SU-DHL-6 (cell line): ENCODE data around the gene SHFL.

Source experiments
- H2AFZ ChIP-seq: fragments of 200-600 bp; sonication (generic); 2 replicates; pipeline ENCODE4 v1.6.1; 2014; ENCODE audit warnings: low read depth, mild to moderate bottlenecking, moderate library complexity, mixed read lengths, antibody characterized with exemption, low read length; ENCODE audit not compliant: severe bottlenecking
- H3F3A ChIP-seq: fragments of 200-600 bp; shearing (Covaris generic); 2 replicates; pipeline ENCODE4 v1.6.0; 2016; ENCODE audit warnings: antibody characterized with exemption, mild to moderate bottlenecking; ENCODE audit not compliant: insufficient read depth
- H3K27ac ChIP-seq: fragments of 200-600 bp; sonication (generic); 2 replicates; pipeline ENCODE4 v1.5.1; 2016; ENCODE audit warnings: low read depth, mild to moderate bottlenecking, low read length, moderate library complexity, mixed read lengths
- H3K27me3 ChIP-seq: fragments of 200-600 bp; sonication (generic), shearing (Covaris generic); 2 replicates; pipeline ENCODE4 v1.6.0; 2014; ENCODE audit warnings: mild to moderate bottlenecking, low read length
- H3K36me3 ChIP-seq: fragments of 200-600 bp; sonication (generic); 2 replicates; pipeline ENCODE4 v1.6.1; 2014; ENCODE audit warnings: mild to moderate bottlenecking, low read length, mixed read lengths
- H3K4me2 ChIP-seq: fragments of 300-600, 200-600 bp; shearing (Covaris generic), sonication (generic); 2 replicates; pipeline ENCODE4 v1.6.0; 2014; ENCODE audit warnings: low read length, low read depth, mild to moderate bottlenecking; ENCODE audit not compliant: poor library complexity, severe bottlenecking
- H3K4me3 ChIP-seq: fragments of 200-600 bp; sonication (generic); 2 replicates; pipeline ENCODE4 v1.5.1; 2014; ENCODE audit warnings: antibody characterized with exemption, low read length, mild to moderate bottlenecking, mixed read lengths; ENCODE audit not compliant: insufficient read depth, poor library complexity, severe bottlenecking
- H3K79me2 ChIP-seq: fragments of 200-600 bp; sonication (generic); 2 replicates; pipeline ENCODE4 v1.6.1; 2014; ENCODE audit warnings: mild to moderate bottlenecking, low read length, moderate library complexity; ENCODE audit not compliant: insufficient read depth
- H3K9ac ChIP-seq: fragments of 200-600 bp; sonication (generic); 2 replicates; pipeline ENCODE4 v1.7.0; 2014; ENCODE audit warnings: mild to moderate bottlenecking, low read length
- H3K9me2 ChIP-seq: fragments of 200-600 bp; sonication (generic); replicated peaks from 2 replicates; pipeline ENCODE4 v1.6.1; 2014; ENCODE audit warnings: low read length; ENCODE audit not compliant: insufficient read depth
- H3K9me3 ChIP-seq: fragments of 200-600 bp; sonication (generic); 2 replicates; pipeline ENCODE4 v1.6.1; 2014; ENCODE audit warnings: low read length, mixed read lengths; ENCODE audit not compliant: insufficient read depth
- H4K20me1 ChIP-seq: fragments of 200-600 bp; sonication (generic); 2 replicates; pipeline ENCODE4 v1.6.1; 2014; ENCODE audit warnings: low read depth, mild to moderate bottlenecking, antibody characterized with exemption, low read length, moderate library complexity, mixed read lengths
- CTCF ChIP-seq: fragments of 200-600 bp; sonication (generic); IDR thresholded peaks from one replicate; pipeline ENCODE4 v1.5.1; 2017; ENCODE audit warnings: antibody characterized with exemption, mild to moderate bottlenecking, low read length, moderate library complexity; ENCODE audit not compliant: insufficient read depth, poor library complexity, severe bottlenecking
- EZH2phosphoT487 ChIP-seq: fragments of 200-600 bp; sonication (generic), shearing (Covaris generic); conservative IDR thresholded peaks from 2 replicates; pipeline ENCODE4 v1.6.1; 2018; ENCODE audit warnings: mild to moderate bottlenecking, antibody characterized with exemption, low read length, moderate library complexity, mixed read lengths

SHFL gene

GRCh38 chr19:10102787-10103236 lies 16.7 kb downstream of the SHFL start:
- no peak for TF ChIP-seq CTCF
- TF ChIP-seq EZH2phosphoT487 = no peak
- no peaks in the 10 kb centered on the region for H3K9me2 ChIP-seq
- peak overlapping the region; percentile 65 for H3K9ac ChIP-seq
- H2AFZ ChIP-seq = no peak overlapping the region
- no peaks in the 10 kb centered on the region for H3K36me3 ChIP-seq
- no peaks in the 10 kb centered on the region for H3K9me3 ChIP-seq
- peak overlapping the region; percentile 91 for H3K27ac ChIP-seq
- H3K79me2 ChIP-seq = peaks cover 13% of the 10 kb centered on the region
- H3K27me3 ChIP-seq = no peaks in the 10 kb centered on the region
- peaks cover 19% of the 10 kb centered on the region for H3F3A ChIP-seq
- H3K4me2 ChIP-seq = peak overlapping the region; percentile 59
- H4K20me1 ChIP-seq = no peaks in the 10 kb centered on the region
- H3K4me3 ChIP-seq = peak overlapping the region; percentile 23

GRCh38 chr19:10104130-10104513 lies 18.0 kb downstream of the SHFL start:
- no peaks in the 10 kb centered on the region for H3K9me3 ChIP-seq
- peak overlapping the region; percentile 47 for H3K4me2 ChIP-seq
- H2AFZ ChIP-seq = no peak overlapping the region
- no peaks in the 10 kb centered on the region for H3K27me3 ChIP-seq
- H3K4me3 ChIP-seq = no peak overlapping the region
- H3K79me2 ChIP-seq = peaks cover 19% of the 10 kb centered on the region
- H3F3A ChIP-seq = peaks cover 19% of the 10 kb centered on the region
- no peaks in the 10 kb centered on the region for H4K20me1 ChIP-seq
- no peak for TF ChIP-seq CTCF
- TF ChIP-seq EZH2phosphoT487 = no peak
- H3K9me2 ChIP-seq = no peaks in the 10 kb centered on the region
- H3K9ac ChIP-seq = peak overlapping the region; percentile 39; the same call in 1 of the 2 replicates
- H3K36me3 ChIP-seq = no peaks in the 10 kb centered on the region; the same call in 1 of the 2 replicates
- H3K27ac ChIP-seq = peak overlapping the region; percentile 81

- Histone ChIP-seq H4K20me1 (no peaks in the 10 kb centered on the region), H3K79me2 (peaks cover 19% of the 10 kb centered on the region), H3K9me2 (no peaks in the 10 kb centered on the region), H3F3A (peaks cover 19% of the 10 kb centered on the region), H3K4me2 (peak overlapping the region; percentile 47), H2AFZ (no peak overlapping the region), H3K27me3 (no peaks in the 10 kb centered on the region), H3K9me3 (no peaks in the 10 kb centered on the region), H3K27ac (peak overlapping the region; percentile 81), H3K36me3 (no peaks in the 10 kb centered on the region; the same call in 1 of the 2 replicates), H3K4me3 (no peak overlapping the region), H3K9ac (peak overlapping the region; percentile 39)
- TF ChIP-seq CTCF (no peak), EZH2phosphoT487 (no peak)
Measured at GRCh38 chr19:10104665-10105508, 18.8 kb downstream of the SHFL start.
